ENCODE results near the gene PLCH1.

Gene PLCH1

DNA sequence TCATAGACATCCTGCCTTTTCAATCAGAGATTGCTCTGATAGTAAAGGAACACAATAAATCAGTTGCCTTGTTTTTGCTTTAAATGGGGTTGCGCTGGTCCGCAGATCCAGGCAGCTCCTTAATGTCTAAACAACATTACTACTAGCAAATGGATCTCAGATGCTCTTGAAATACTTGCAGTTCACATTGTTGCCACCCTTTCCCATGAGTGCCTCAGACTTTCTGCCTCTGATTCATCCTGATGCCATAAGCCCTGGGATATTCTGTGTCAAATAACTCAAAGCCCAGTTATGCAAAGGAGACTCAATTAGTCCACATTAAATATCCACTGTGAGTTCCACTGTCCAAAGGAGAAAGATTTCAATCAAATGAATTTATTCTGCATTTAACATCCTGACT, 196.7 kb downstream of the PLCH1 start:
- H3K36me3 Mint-ChIP-seq = no peaks in the 10 kb centered on the region
- ATAC-seq = no peak

DNA sequence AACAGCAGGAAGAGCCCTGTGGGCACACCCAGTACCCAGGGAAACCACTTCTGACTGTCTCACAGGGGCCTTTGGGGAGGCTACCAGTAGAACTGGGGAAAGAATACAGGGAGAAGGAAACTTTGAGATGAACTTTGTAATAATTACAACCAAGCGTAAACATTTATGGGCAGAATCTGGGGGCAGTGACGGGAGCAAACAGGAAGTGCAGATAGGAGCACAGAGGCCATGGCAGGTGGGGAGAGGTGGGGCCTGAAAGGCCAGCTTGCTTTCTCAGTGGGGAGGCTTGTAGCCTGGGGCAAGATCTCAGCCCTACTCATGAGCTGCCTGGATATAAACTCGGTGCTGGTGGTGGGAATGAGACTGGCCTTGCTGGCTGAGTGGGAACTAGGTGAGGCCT, 209.8 kb downstream of the PLCH1 start:
- Mint-ChIP-seq H3K4me1 (no peaks in the 10 kb centered on the region), H3K36me3 (no peaks in the 10 kb centered on the region), H3K9me3 (peaks cover 19% of the 10 kb centered on the region), H3K4me3 (no peak overlapping the region), H3K27ac (no peak overlapping the region)
- no peak for ATAC-seq
- no peak for DNase-seq (ENCODE audit: low spot score in 2 of 2)

More for the DNA sequence above, 196.7 kb downstream of the PLCH1 start:
- no peaks in the 10 kb centered on the region for H3K4me1 Mint-ChIP-seq
- peaks cover under 1% of the 10 kb centered on the region for H3K9me3 Mint-ChIP-seq
- no peak overlapping the region for H3K4me3 Mint-ChIP-seq
- H3K27ac Mint-ChIP-seq = no peak overlapping the region
- DNase-seq (ENCODE audit: low spot score in 2 of 2) = no peak

DNA sequence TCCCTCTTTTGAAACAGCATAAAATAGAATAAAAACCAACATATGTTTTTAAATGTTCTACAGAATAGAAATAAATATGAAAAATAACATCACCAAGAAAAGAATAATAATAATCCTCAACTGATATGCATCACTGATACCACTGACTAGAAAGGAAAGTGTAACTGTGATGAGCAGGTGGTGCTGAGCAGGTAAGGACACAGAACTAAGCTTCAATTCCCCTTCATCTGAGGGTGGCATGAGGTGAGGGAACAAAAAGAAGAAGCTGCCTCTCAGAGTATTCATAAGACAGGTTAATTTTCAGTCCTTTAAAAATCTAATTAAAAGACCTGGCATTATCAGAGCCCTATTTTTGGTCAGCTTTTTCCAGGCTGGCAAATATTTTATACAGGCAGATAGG, 216.3 kb downstream of the PLCH1 start:
- H3K4me1 Mint-ChIP-seq = no peaks in the 10 kb centered on the region
- H3K27ac Mint-ChIP-seq = no peak overlapping the region
- no peak for ATAC-seq
- no peaks in the 10 kb centered on the region for H3K36me3 Mint-ChIP-seq
- no peak for DNase-seq (ENCODE audit: low spot score in 2 of 2)
- H3K9me3 Mint-ChIP-seq = peaks cover 7% of the 10 kb centered on the region
- H3K4me3 Mint-ChIP-seq = no peak overlapping the region

DNA sequence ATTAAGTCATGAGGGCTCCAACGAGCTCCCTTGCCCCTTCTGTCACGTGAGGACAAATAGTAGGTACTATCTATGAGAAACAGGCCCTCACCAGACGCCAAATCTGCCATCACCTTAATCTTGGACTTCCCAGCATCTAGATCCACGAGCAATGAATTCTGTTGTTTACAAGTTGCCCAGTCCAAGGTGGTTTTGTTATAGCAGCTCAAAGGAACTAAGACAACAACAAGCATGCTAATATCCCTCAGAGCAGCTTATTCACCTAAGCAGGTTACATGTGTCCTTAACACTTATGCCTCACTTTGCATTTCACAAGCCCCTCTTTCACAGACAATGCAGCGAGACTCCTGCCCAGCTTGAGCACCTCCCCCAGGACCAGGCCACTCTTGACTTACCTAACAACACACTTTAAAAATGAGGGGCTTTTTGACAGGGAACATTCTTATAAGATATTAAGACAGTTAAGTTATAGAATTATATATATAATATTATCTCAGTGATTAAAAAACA, 219.5 kb downstream of the PLCH1 start:
- Mint-ChIP-seq H3K4me1 (no peaks in the 10 kb centered on the region), H3K4me3 (no peak overlapping the region), H3K27ac (no peak overlapping the region), H3K36me3 (no peaks in the 10 kb centered on the region), H3K9me3 (peaks cover under 1% of the 10 kb centered on the region)
- DNase-seq (ENCODE audit: low spot score in 2 of 2) (no peak), ATAC-seq (no peak)

DNA sequence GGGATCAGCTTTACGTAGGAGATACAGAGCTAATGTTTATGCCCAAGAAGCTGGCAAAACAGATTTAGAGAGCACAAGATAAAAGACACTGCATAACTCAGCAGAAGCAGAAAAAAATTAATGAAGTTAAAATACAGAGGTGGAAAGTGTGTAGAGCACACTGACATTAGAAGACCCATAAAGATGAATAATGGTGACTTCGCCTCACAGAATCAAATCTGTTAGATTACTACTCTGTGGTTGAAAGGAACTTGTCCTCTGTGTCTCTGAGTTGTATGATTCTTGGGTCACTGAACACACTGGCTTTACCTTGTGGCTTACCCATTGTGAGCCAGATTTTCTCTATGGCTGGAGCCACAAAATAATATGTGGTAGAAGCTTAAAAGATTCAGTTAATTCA, 224.4 kb downstream of the PLCH1 start:
- Mint-ChIP-seq H3K9me3 (peaks cover 2% of the 10 kb centered on the region), H3K27ac (no peak overlapping the region), H3K36me3 (no peaks in the 10 kb centered on the region), H3K4me3 (no peak overlapping the region), H3K4me1 (no peaks in the 10 kb centered on the region)
- DNase-seq (ENCODE audit: low spot score in 2 of 2) (no peak), ATAC-seq (no peak)

DNA sequence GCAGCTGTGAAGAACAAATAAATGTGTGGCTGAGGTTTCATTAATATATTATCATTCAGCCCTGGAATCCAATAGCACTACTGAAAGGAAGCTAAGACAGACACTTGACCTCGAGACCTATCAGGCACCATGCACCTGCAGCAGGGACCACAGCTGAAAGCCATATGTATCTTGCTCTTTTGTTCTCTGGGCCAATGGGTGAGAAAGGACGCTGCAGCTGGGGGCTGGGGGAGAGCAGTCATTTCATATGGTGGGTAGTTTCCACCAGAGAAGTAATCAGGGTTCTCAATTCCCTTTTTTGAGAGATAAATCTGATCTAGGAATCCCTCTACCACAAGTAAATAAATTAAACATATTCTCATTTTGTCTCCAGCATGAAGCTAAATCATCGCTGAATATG, 225.8 kb downstream of the PLCH1 start:
- Mint-ChIP-seq H3K9me3 (peaks cover 2% of the 10 kb centered on the region), H3K4me3 (no peak overlapping the region), H3K36me3 (no peaks in the 10 kb centered on the region), H3K27ac (no peak overlapping the region), H3K4me1 (no peaks in the 10 kb centered on the region)
- ATAC-seq (no peak), DNase-seq (ENCODE audit: low spot score in 2 of 2) (no peak)

DNA sequence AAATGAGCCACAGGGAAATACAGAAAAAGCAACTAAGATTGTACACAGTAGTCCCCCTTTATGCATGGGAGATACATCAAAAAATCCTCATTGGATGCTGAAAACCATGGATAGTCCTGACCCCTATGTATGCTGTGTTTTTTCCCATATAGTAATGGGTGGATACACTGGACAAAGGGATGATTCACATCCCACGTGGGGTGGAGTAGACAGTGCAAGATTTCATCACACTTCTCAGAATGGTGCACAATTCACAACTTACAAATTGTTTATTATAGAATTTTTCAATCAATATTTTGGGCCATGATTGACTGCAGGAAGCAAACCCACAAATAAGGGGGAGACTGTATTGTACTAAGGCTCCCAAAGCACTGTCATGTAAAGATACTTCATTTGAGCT, 227.0 kb downstream of the PLCH1 start:
- ATAC-seq (no peak), DNase-seq (ENCODE audit: low spot score in 2 of 2) (no peak)
- Mint-ChIP-seq H3K27ac (no peak overlapping the region), H3K4me3 (no peak overlapping the region), H3K9me3 (peaks cover 2% of the 10 kb centered on the region), H3K36me3 (no peaks in the 10 kb centered on the region), H3K4me1 (no peaks in the 10 kb centered on the region)

DNA sequence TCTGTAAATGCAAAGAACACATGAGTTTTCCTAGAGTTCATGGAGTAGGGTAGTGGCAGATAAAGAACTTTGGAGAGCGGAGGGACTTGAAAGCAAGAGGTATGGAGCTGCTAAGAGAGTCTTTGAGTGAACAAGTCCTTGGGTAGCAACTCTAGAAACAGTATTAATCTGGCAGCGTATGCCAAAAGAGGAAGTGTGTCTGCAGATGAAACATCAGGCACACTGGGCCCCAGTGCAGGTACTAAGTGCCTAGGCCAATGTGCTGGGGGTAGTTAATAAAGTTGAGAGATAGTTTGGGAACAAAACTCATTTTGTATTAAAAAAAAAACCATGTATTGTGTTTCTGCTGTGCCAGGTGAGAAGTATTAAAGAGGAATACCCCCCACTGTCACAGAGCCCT, 228.4 kb downstream of the PLCH1 start:
- Mint-ChIP-seq H3K36me3 (no peaks in the 10 kb centered on the region), H3K9me3 (peaks cover 8% of the 10 kb centered on the region), H3K4me1 (no peaks in the 10 kb centered on the region), H3K4me3 (no peak overlapping the region), H3K27ac (no peak overlapping the region)
- ATAC-seq = no peak
- no peak for DNase-seq (ENCODE audit: low spot score in 2 of 2)

DNA sequence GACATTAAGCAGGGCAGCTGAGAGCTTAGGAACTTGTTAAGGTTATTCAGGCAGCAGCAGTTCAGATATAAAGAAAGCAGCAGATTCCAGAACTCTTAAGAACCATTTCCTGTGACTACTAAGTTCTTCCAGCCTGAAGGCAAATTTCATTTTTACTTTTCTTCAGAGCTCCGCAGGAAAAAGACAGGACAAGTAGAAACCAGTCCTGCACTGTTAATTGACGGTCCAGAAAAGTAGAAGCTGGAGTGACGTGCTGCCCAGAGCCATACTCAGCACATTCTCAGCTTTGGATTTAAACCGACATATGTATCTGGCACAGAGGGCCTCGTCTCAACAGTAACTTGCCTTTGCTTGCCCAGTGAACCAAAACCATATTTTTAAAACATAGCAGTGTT, 232.0 kb downstream of the PLCH1 start:
- no peak for ATAC-seq
- Mint-ChIP-seq H3K4me1 (no peaks in the 10 kb centered on the region), H3K27ac (no peak overlapping the region), H3K4me3 (no peak overlapping the region), H3K9me3 (peaks cover 8% of the 10 kb centered on the region), H3K36me3 (no peaks in the 10 kb centered on the region)
- no peak for DNase-seq (ENCODE audit: low spot score in 2 of 2)

DNA sequence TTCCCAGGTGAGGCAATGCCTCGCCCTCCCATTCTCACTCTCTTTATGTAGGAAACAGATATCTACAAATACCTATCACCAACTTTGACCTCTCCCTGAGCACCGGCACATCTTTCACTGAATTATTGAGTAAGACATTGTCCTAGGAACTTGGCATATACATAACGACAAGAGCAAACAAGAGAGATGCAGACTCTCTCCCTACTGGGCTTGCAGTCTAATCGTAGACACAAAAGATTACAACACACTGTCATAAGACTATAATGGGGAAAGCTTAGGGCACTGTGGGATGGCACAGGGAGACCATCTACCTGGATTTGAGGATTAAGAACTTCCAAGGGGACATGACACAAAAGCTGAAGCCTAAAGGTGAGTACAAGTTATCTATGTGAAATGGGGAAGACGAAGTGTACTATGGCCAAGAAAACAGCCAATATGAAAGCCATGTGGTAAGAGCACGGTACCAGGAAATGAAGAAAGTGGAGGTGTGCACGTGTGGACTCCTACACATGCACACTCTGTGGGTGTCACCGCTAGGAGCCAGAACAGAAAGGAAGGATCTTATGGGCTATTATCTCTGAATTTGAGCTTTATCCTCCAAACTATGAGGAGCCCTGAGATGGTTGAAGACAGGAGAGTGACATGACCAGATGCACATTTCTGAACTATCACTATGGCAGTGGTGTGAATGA, 232.6 kb downstream of the PLCH1 start:
- H3K4me3 Mint-ChIP-seq = no peak overlapping the region
- ATAC-seq = no peak
- no peaks in the 10 kb centered on the region for H3K4me1 Mint-ChIP-seq
- H3K36me3 Mint-ChIP-seq = no peaks in the 10 kb centered on the region
- DNase-seq (ENCODE audit: low spot score in 2 of 2) = no peak
- peaks cover 8% of the 10 kb centered on the region for H3K9me3 Mint-ChIP-seq
- H3K27ac Mint-ChIP-seq = no peak overlapping the region

DNA sequence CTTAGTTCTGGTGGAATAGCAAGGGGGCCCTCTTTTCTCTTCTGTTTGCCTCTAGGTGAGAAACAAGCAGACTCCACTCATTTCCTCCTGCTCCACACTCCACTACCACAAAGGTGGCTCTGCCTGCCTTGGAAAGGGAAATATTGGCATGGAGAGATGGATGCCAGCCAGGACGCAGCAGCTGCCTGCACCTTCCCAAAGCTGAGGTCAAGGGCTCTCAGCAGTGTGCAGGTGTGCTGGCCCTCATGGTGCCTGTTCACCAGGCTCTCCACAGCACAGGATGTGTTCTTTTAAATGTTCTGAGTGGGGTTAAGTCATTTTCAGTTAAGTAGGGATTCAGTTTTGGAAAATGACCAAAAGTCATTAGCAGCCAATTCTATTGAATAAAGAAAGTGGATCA, 240.2 kb downstream of the PLCH1 start:
- H3K4me3 Mint-ChIP-seq = no peak overlapping the region
- DNase-seq (ENCODE audit: low spot score in 2 of 2) (no peak), ATAC-seq (no peak)
- no peaks in the 10 kb centered on the region for H3K4me1 Mint-ChIP-seq
- H3K9me3 Mint-ChIP-seq = no peaks in the 10 kb centered on the region
- no peaks in the 10 kb centered on the region for H3K36me3 Mint-ChIP-seq
- H3K27ac Mint-ChIP-seq = no peak overlapping the region

DNA sequence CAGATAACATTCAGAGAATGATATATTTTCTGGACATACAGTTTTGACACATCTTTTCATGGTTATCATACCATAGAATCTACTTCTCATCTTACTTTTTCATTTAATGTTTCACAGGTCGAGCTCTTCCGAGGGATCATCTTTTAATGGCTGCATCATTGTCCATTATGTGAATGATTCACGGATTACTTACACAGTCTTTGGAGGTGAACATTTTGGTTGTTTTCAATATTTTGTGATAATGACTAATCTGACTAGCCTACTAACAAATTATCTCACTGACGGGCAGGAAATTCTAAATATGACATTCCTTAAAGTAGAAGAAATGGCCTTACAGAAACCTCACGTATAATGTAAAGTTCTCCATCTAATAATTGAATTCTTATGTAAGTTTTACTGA, 242.2 kb downstream of the PLCH1 start:
- no peak overlapping the region for H3K27ac Mint-ChIP-seq
- ATAC-seq = no peak
- no peak for DNase-seq (ENCODE audit: low spot score in 2 of 2)
- H3K36me3 Mint-ChIP-seq = no peaks in the 10 kb centered on the region
- H3K9me3 Mint-ChIP-seq = no peaks in the 10 kb centered on the region
- no peak overlapping the region for H3K4me3 Mint-ChIP-seq
- H3K4me1 Mint-ChIP-seq = no peaks in the 10 kb centered on the region

DNA sequence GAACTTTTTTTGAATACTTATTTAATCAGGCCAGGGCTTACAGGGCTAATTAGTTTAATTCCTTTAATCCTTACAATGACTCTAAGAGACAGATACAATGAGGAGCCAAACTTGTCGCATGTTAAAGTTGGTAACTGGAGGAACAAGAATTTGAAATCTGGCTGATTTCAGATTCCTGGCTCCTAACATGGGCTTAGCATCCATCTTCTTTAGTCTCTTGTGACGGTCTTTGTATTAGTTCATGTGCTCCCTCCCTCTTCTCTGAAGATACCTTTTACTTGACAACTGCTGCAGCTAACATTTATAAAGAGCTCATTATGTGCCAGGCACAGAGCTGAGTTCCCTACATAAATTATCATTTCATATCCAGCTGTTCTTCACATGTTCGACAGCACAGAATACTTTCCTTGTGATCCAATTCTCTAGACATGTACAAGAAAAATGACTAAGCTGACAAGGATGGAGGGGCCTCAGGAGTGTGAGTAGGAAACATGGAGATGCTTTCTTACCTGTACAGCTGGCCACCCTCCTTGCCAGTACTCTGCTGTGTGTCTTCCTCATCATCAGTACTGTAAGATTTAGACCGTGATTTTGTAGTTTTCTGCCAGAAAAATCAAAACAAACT, 244.6 kb downstream of the PLCH1 start:
- no peaks in the 10 kb centered on the region for H3K4me1 Mint-ChIP-seq
- H3K4me3 Mint-ChIP-seq = no peak overlapping the region
- ATAC-seq (no peak), DNase-seq (ENCODE audit: low spot score in 2 of 2) (no peak)
- H3K36me3 Mint-ChIP-seq = no peaks in the 10 kb centered on the region
- H3K9me3 Mint-ChIP-seq = no peaks in the 10 kb centered on the region
- no peak overlapping the region for H3K27ac Mint-ChIP-seq

DNA sequence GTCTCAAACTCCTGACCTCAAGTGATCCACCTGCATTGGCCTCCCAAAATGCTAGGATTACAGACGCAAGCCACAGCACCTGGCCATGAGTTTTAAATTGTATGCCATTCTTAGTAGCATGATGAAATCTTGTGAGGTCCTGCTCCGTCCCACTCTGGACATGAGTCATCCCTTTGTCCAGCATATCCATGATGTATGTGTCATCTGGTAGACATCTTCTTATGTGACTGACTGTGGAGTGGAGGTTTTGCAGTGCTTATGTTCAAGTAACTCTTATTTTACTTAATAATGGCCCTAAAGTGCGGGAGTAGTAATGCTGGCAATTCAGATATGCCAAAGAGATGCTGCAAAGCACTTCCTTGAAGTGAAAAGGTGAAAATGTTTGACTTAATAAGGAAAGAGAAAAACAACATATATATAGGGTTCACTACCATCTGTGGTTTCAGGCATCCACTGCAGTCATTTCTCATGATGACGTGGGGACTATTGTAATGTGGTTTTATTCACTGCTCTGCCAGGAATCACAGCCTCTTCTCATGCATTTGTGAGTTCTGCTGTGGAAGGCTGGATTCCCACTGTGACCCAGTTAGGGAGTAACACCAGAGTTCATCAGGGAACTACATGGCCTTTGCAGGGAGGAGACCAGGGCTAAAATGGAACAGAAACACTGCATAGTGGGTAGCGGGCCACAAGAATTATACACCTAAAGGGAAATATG, 246.8 kb downstream of the PLCH1 start:
- no peak for DNase-seq (ENCODE audit: low spot score in 2 of 2)
- no peaks in the 10 kb centered on the region for H3K4me1 Mint-ChIP-seq
- H3K27ac Mint-ChIP-seq = no peak overlapping the region
- H3K36me3 Mint-ChIP-seq = no peaks in the 10 kb centered on the region
- H3K9me3 Mint-ChIP-seq = no peaks in the 10 kb centered on the region
- no peak for ATAC-seq
- no peak overlapping the region for H3K4me3 Mint-ChIP-seq

DNA sequence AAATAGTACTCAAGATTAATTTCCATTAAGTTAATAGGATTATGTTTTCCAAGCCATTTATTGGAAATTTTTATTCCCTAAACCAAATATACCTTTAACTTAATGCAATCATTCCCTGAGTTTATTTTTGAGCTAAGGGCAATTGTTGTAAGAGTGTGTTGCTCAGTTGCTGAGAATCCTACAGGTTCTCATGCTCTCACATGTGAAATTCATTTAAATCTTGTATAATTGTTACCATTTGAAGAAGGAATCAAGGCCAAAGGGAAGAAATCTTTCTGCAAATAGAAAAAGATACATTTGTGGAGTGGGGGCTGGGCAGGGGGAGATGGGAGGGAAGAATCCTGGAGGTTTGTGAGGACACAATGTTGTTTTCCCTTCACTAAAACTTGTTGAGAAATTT, 248.7 kb downstream of the PLCH1 start:
- no peaks in the 10 kb centered on the region for H3K4me1 Mint-ChIP-seq
- no peak overlapping the region for H3K4me3 Mint-ChIP-seq
- ATAC-seq (no peak), DNase-seq (ENCODE audit: low spot score in 2 of 2) (no peak)
- no peaks in the 10 kb centered on the region for H3K36me3 Mint-ChIP-seq
- H3K9me3 Mint-ChIP-seq = no peaks in the 10 kb centered on the region
- no peak overlapping the region for H3K27ac Mint-ChIP-seq

DNA sequence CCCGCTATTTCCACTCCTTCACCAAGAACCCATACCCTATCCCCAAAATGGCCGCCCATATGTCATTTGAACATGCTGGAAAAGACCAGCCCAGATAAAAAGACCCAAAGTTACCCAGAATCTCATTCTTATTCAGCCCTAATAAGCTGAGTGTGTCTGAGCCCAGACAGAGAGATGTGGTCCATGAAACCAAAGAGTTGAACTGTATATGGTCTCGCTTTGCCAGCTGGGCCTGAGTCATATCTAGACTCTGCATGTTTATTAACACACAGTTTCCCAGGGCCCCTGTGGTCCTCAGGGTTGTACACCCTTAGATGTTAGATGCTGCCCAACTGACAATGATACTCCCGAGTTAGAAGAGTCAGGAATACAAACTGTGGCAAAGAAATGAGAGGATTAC, 249.5 kb downstream of the PLCH1 start:
- Mint-ChIP-seq H3K9me3 (no peaks in the 10 kb centered on the region), H3K4me1 (no peaks in the 10 kb centered on the region), H3K27ac (no peak overlapping the region), H3K36me3 (no peaks in the 10 kb centered on the region), H3K4me3 (no peak overlapping the region)
- DNase-seq (ENCODE audit: low spot score in 2 of 2) (no peak), ATAC-seq (peak; percentile 50)

All from stimulated activated effector memory CD8-positive, alpha-beta T cell treated with anti-CD3 and anti-CD28 coated beads, Interleukin-12 subunit alpha, Interleukin-12 subunit beta, amount 100 ng/mL, for 72 hours (primary cell).